ENCODE results near the gene GTF2F2. TPM values are rescaled to one million over a fixed set of nuclear protein-coding genes. Genes with fewer than 3 reads are reported as not detected.

GTF2F2 gene
- total and polyA plus RNA-seq, 2 experiments from 2014 or later: 42.1 to 75.6 TPM

DNA sequence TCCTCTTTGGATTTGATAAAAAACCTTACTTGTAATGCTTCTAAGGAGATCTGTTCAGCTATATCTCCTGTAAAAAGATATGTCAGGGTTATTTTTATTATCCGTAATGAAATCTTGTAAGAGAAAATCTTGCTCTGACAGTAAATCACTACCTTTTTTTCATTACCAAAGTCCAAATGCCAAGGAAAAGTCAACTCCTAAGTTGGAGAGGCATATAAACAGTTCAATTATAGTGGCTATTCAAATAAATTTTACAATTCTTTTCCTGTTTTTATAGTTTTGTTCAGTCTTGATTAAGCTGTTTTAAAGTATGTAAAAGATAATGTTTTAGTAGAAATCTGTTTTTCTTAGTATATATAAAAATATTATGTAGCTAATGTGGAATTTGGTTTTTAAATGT lies 71.6 kb downstream of the GTF2F2 start:
- peaks cover 12% of the 10 kb centered on the region for H3K79me2 ChIP-seq (replicated peaks; ENCODE audit: insufficient read depth)
- no peak overlapping the region for H3K27ac ChIP-seq (ENCODE audit: low read depth)
- no peak overlapping the region for H3K27ac Mint-ChIP-seq
- H3K27me3 Mint-ChIP-seq (ENCODE audit: insufficient read depth, low read depth, poor library complexity): peaks cover 4% of the 10 kb centered on the region
- H3K4me3 Mint-ChIP-seq: no peak overlapping the region
- no peak overlapping the region for H3K4me3 ChIP-seq
- ATAC-seq (no peak), DNase-seq (ENCODE audit: low spot score) (no peak)
- H2AFZ ChIP-seq: no peak overlapping the region
- no peak for TF ChIP-seq NANOG (IDR thresholded peaks at IDR 0.05; ENCODE audit: borderline replicate concordance)
- TF ChIP-seq, protein P1, sequence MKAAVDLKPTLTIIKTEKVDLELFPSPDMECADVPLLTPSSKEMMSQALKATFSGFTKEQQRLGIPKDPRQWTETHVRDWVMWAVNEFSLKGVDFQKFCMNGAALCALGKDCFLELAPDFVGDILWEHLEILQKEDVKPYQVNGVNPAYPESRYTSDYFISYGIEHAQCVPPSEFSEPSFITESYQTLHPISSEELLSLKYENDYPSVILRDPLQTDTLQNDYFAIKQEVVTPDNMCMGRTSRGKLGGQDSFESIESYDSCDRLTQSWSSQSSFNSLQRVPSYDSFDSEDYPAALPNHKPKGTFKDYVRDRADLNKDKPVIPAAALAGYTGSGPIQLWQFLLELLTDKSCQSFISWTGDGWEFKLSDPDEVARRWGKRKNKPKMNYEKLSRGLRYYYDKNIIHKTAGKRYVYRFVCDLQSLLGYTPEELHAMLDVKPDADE (IDR thresholded peaks at IDR 0.05): no peak
- no peak for TF ChIP-seq STAT1 (IDR thresholded peaks at IDR 0.05; ENCODE audit: unreplicated experiment)
- no peak for TF ChIP-seq EZH2phosphoT487 (IDR thresholded peaks at IDR 0.05; ENCODE audit: unreplicated experiment)
- no peak for TF ChIP-seq CREB1 (CRISPR knock-in tag; IDR thresholded peaks at IDR 0.05; ENCODE audit: low read depth)
- TF ChIP-seq ZNF331 (CRISPR knock-in tag; IDR thresholded peaks at IDR 0.05; ENCODE audit: low read depth): no peak
- TF ChIP-seq, protein P2, sequence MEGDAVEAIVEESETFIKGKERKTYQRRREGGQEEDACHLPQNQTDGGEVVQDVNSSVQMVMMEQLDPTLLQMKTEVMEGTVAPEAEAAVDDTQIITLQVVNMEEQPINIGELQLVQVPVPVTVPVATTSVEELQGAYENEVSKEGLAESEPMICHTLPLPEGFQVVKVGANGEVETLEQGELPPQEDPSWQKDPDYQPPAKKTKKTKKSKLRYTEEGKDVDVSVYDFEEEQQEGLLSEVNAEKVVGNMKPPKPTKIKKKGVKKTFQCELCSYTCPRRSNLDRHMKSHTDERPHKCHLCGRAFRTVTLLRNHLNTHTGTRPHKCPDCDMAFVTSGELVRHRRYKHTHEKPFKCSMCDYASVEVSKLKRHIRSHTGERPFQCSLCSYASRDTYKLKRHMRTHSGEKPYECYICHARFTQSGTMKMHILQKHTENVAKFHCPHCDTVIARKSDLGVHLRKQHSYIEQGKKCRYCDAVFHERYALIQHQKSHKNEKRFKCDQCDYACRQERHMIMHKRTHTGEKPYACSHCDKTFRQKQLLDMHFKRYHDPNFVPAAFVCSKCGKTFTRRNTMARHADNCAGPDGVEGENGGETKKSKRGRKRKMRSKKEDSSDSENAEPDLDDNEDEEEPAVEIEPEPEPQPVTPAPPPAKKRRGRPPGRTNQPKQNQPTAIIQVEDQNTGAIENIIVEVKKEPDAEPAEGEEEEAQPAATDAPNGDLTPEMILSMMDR (conservative IDR thresholded peaks at IDR 0.05; ENCODE audit: low read depth in 2 of 2): no peak
- TF ChIP-seq, protein P3, sequence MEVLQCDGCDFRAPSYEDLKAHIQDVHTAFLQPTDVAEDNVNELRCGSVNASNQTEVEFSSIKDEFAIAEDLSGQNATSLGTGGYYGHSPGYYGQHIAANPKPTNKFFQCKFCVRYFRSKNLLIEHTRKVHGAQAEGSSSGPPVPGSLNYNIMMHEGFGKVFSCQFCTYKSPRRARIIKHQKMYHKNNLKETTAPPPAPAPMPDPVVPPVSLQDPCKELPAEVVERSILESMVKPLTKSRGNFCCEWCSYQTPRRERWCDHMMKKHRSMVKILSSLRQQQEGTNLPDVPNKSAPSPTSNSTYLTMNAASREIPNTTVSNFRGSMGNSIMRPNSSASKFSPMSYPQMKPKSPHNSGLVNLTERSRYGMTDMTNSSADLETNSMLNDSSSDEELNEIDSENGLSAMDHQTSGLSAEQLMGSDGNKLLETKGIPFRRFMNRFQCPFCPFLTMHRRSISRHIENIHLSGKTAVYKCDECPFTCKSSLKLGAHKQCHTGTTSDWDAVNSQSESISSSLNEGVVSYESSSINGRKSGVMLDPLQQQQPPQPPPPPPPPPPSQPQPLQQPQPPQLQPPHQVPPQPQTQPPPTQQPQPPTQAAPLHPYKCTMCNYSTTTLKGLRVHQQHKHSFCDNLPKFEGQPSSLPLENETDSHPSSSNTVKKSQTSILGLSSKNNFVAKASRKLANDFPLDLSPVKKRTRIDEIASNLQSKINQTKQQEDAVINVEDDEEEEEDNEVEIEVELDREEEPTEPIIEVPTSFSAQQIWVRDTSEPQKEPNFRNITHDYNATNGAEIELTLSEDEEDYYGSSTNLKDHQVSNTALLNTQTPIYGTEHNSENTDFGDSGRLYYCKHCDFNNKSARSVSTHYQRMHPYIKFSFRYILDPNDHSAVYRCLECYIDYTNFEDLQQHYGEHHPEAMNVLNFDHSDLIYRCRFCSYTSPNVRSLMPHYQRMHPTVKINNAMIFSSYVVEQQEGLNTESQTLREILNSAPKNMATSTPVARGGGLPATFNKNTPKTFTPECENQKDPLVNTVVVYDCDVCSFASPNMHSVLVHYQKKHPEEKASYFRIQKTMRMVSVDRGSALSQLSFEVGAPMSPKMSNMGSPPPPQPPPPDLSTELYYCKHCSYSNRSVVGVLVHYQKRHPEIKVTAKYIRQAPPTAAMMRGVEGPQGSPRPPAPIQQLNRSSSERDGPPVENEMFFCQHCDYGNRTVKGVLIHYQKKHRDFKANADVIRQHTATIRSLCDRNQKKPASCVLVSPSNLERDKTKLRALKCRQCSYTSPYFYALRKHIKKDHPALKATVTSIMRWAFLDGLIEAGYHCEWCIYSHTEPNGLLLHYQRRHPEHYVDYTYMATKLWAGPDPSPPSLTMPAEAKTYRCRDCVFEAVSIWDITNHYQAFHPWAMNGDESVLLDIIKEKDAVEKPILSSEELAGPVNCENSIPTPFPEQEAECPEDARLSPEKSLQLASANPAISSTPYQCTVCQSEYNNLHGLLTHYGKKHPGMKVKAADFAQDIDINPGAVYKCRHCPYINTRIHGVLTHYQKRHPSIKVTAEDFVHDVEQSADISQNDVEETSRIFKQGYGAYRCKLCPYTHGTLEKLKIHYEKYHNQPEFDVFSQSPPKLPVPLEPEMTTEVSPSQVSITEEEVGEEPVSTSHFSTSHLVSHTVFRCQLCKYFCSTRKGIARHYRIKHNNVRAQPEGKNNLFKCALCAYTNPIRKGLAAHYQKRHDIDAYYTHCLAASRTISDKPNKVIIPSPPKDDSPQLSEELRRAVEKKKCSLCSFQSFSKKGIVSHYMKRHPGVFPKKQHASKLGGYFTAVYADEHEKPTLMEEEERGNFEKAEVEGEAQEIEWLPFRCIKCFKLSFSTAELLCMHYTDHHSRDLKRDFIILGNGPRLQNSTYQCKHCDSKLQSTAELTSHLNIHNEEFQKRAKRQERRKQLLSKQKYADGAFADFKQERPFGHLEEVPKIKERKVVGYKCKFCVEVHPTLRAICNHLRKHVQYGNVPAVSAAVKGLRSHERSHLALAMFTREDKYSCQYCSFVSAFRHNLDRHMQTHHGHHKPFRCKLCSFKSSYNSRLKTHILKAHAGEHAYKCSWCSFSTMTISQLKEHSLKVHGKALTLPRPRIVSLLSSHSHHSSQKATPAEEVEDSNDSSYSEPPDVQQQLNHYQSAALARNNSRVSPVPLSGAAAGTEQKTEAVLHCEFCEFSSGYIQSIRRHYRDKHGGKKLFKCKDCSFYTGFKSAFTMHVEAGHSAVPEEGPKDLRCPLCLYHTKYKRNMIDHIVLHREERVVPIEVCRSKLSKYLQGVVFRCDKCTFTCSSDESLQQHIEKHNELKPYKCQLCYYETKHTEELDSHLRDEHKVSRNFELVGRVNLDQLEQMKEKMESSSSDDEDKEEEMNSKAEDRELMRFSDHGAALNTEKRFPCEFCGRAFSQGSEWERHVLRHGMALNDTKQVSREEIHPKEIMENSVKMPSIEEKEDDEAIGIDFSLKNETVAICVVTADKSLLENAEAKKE (CRISPR knock-in tag; IDR thresholded peaks at IDR 0.05): no peak
- TF ChIP-seq, protein P4, sequence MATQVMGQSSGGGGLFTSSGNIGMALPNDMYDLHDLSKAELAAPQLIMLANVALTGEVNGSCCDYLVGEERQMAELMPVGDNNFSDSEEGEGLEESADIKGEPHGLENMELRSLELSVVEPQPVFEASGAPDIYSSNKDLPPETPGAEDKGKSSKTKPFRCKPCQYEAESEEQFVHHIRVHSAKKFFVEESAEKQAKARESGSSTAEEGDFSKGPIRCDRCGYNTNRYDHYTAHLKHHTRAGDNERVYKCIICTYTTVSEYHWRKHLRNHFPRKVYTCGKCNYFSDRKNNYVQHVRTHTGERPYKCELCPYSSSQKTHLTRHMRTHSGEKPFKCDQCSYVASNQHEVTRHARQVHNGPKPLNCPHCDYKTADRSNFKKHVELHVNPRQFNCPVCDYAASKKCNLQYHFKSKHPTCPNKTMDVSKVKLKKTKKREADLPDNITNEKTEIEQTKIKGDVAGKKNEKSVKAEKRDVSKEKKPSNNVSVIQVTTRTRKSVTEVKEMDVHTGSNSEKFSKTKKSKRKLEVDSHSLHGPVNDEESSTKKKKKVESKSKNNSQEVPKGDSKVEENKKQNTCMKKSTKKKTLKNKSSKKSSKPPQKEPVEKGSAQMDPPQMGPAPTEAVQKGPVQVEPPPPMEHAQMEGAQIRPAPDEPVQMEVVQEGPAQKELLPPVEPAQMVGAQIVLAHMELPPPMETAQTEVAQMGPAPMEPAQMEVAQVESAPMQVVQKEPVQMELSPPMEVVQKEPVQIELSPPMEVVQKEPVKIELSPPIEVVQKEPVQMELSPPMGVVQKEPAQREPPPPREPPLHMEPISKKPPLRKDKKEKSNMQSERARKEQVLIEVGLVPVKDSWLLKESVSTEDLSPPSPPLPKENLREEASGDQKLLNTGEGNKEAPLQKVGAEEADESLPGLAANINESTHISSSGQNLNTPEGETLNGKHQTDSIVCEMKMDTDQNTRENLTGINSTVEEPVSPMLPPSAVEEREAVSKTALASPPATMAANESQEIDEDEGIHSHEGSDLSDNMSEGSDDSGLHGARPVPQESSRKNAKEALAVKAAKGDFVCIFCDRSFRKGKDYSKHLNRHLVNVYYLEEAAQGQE (IDR thresholded peaks at IDR 0.05; ENCODE audit: unreplicated experiment): no peak
- no peak for TF ChIP-seq ZNF114 (CRISPR knock-in tag; IDR thresholded peaks at IDR 0.05)
- TF ChIP-seq EZH2 (IDR thresholded peaks at IDR 0.05; ENCODE audit: low read depth, unreplicated experiment): no peak
- TF ChIP-seq POLR2AphosphoS5 (IDR thresholded peaks at IDR 0.05; ENCODE audit: low read depth): no peak
- TF ChIP-seq JUNB (IDR thresholded peaks at IDR 0.05; ENCODE audit: unreplicated experiment): no peak
- H3K9me3 Mint-ChIP-seq: no peaks in the 10 kb centered on the region
- no peaks in the 10 kb centered on the region for H3K9me2 ChIP-seq (ENCODE audit: insufficient read depth)
- peaks cover 15% of the 10 kb centered on the region for H3K4me1 Mint-ChIP-seq
- H3F3A ChIP-seq (replicated peaks; ENCODE audit: low read depth): no peaks in the 10 kb centered on the region; the same call in 1 of the 2 replicates
- no peaks in the 10 kb centered on the region for H3K36me3 ChIP-seq (ENCODE audit: insufficient read depth)
- peaks cover 12% of the 10 kb centered on the region; the same call in 1 of the 2 replicates for H3K4me1 ChIP-seq (ENCODE audit: insufficient read depth)
- no peaks in the 10 kb centered on the region for H3K27me3 ChIP-seq (ENCODE audit: insufficient read depth)
- H3K36me3 Mint-ChIP-seq (ENCODE audit: low read depth): peaks cover 8% of the 10 kb centered on the region; the same call in 2 of the 3 replicates
- H4K20me1 ChIP-seq (replicated peaks; ENCODE audit: insufficient read depth): peaks cover 6% of the 10 kb centered on the region
- no peak overlapping the region for H3K4me2 ChIP-seq

Measured in GM23338 (cell line).